ENCODE data around the gene TFIP11. TPM values are rescaled to one million over a fixed set of nuclear protein-coding genes. Genes with fewer than 3 reads are reported as not detected.

Gene TFIP11
- total and polyA plus RNA-seq, 10 of the 15 experiments (the other 5 are each of a cell fraction or from before 2014, with no cell fraction given) = 14.2 to 43.3 (median 31.9) TPM

GRCh38 chr22:26514419-26515161, 2.3 kb upstream of the TFIP11 start:
- in situ Hi-C loops (cut with MboI) = no loop called here
- no peak for DNase-seq (ENCODE audit: low read depth, low spot score)
- no peaks in the 10 kb centered on the region for H3K9me3 ChIP-seq (replicated peaks; ENCODE audit: control insufficient read depth, insufficient read depth, low read length)
- FAIRE-seq = no peak
- H3K27ac ChIP-seq (ENCODE audit: control insufficient read depth, insufficient read depth) = no peak overlapping the region
- CTCF ChIA-PET = interaction anchor here (1.1 kb wide), 1 partner anchor 12 kb away, joined by 6 read pairs; no protein-coding TSS in a partner anchor
- peaks cover 29% of the 10 kb centered on the region for H3K79me2 ChIP-seq (ENCODE audit: control insufficient read depth, insufficient read depth, low read length)
- no peaks in the 10 kb centered on the region for H3K27me3 ChIP-seq (replicated peaks in 1 of 2; ENCODE audit: control insufficient read depth in 2 of 2, insufficient read depth in 2 of 2, low read length in 1 of 2)
- no peak overlapping the region for H3K4me2 ChIP-seq (ENCODE audit: control insufficient read depth, insufficient read depth)
- TF ChIP-seq ZNF217 (IDR thresholded peaks at IDR 0.05) (no peak), ZBTB11 (CRISPR knock-in tag; IDR thresholded peaks at IDR 0.05) (no peak), SMARCA5 (IDR thresholded peaks at IDR 0.05) (no peak), MTA3 (IDR thresholded peaks at IDR 0.05; ENCODE audit: borderline replicate concordance, low read length) (no peak), IKZF1 (conservative IDR thresholded peaks at IDR 0.05) (no peak), BRCA1 (IDR thresholded peaks at IDR 0.05; ENCODE audit: low read depth, low read length) (no peak), RELB (IDR thresholded peaks at IDR 0.05; ENCODE audit: low read depth) (no peak)
- peaks cover 3 to 6% of the 10 kb centered on the region in 2 experiments; a peak in 3 of 4 replicates for H3K36me3 ChIP-seq (ENCODE audit: control insufficient read depth in 2 of 2, insufficient read depth in 2 of 2, low read length in 1 of 2)
- RAD21 ChIA-PET (ENCODE audit: unreplicated experiment) = interaction anchor here (1.0 kb wide), 1 partner anchor 20 kb away, joined by 3 read pairs; no protein-coding TSS in a partner anchor
- H4K20me1 ChIP-seq (ENCODE audit: control insufficient read depth, insufficient read depth) = no peaks in the 10 kb centered on the region
- no peak overlapping the region for H3K4me3 ChIP-seq
- intact Hi-C loops (cut with micrococcal nuclease; ENCODE audit: unreplicated experiment) = no loop called here
- H2AFZ ChIP-seq (ENCODE audit: control insufficient read depth, low read depth, low read length) = no peak overlapping the region
- H3K9ac ChIP-seq (ENCODE audit: control insufficient read depth, insufficient read depth, low read length) = no peak overlapping the region
- no peak for ATAC-seq
- POLR2A ChIA-PET = no interaction called here
- SMC1A ChIA-PET (ENCODE audit: uncharacterized antibody, unreplicated experiment) = interaction anchor here (0.8 to 1.3 kb wide), 2 partner anchors 9 to 33 kb away, joined by 3 read pairs; no protein-coding TSS in a partner anchor
- BruUV-seq (replicated peaks) = no TSS peak
- H3K4me1 ChIP-seq (ENCODE audit: control insufficient read depth, insufficient read depth, low read length) = no peaks in the 10 kb centered on the region
- 80% methylated on average over 12 of the region's 12 CpGs for WGBS (ENCODE audit: insufficient coverage, insufficient replicate concordance, low lambda C conversion rate, missing lambda C conversion rate)

All from GM12878 (cell line).